Ovary (tissue), 3 donors: ENCODE data around the gene RPL22.

Experiments
- POLR2A ChIP-seq: fragments of 450-650 bp; IDR thresholded peaks from one replicate; pipeline ENCODE4 v1.6.1; 2017; ENCODE audit warnings: antibody characterized with exemption, mild to moderate bottlenecking, moderate library complexity
- TF ChIP-seq, protein P1 (sequence below), 3 donors: fragments of 450-650 bp in 2 of 3; fragments of 200-600 bp in 1 of 3; IDR thresholded peaks; one replicate each; pipeline versions ENCODE4 v1.5.1 to v1.8.0; 2016 to 2022; ENCODE audit warnings: antibody characterized with exemption in 3 of 3, mild to moderate bottlenecking in 1 of 3
- donor health status: DM: no; HTN: no; CAD: no.

DNA sequence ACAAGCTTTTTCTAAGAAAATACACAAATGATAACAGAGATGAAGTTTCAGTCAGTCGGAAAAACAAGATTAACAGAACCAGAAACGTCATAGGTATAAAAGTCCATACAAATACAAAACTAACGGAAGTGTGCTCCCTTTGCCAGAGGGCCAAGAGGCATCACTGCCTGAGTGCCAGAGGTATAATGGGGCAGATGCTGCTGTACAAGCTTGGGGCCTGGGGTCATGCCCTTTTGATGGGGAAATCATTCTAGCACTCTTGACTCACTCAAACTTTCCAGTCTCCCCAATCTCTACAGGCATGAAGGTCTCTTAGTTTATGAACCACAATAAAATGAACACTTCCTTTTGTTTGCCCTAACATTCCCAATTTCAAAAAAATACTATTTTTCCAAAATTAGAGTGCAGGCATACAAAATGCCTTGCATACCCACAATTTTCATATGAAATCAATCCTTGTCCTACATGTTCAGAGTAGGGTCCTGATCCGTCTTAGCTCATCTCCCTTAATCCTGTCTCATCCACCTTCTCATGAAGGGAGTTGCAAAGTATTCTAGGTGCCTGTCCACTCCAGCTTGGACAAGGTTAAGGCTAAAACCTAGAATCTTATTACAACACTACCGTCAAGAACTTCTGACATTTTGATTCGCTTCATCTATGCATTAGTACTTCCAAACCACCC lies 1.5 kb downstream of the RPL22 start:
- TF ChIP-seq, protein P1, sequence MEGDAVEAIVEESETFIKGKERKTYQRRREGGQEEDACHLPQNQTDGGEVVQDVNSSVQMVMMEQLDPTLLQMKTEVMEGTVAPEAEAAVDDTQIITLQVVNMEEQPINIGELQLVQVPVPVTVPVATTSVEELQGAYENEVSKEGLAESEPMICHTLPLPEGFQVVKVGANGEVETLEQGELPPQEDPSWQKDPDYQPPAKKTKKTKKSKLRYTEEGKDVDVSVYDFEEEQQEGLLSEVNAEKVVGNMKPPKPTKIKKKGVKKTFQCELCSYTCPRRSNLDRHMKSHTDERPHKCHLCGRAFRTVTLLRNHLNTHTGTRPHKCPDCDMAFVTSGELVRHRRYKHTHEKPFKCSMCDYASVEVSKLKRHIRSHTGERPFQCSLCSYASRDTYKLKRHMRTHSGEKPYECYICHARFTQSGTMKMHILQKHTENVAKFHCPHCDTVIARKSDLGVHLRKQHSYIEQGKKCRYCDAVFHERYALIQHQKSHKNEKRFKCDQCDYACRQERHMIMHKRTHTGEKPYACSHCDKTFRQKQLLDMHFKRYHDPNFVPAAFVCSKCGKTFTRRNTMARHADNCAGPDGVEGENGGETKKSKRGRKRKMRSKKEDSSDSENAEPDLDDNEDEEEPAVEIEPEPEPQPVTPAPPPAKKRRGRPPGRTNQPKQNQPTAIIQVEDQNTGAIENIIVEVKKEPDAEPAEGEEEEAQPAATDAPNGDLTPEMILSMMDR (IDR thresholded peaks at IDR 0.05) = no peak
- no peak for TF ChIP-seq POLR2A
